ENCODE results near the gene USP3.

USP3 gene

DNA sequence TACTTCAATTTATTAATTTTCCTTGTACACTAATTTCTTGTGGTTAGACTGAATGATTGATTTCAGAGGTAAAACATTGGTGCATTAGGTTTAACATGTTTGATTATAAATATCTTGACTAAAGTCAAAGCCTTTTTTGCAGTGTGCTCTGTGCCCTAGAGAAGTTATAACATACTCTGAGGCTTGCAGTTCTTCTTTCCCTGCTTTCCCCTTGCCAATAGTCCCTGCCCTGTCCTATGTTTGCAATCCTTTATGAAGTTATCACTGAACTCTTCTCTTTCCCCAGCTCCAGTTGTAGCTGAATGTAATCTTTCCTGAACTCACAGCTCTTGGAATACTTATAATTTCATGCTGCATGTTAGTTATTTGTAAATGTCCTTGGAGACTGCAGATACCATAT, 35.6 kb downstream of the USP3 start:
- no peak for ATAC-seq (ENCODE audit: insufficient read depth, low read depth)
- peaks cover 13% of the 10 kb centered on the region; the same call in 1 of the 2 replicates for H3K79me2 ChIP-seq (ENCODE audit: insufficient read depth, low read length)

DNA sequence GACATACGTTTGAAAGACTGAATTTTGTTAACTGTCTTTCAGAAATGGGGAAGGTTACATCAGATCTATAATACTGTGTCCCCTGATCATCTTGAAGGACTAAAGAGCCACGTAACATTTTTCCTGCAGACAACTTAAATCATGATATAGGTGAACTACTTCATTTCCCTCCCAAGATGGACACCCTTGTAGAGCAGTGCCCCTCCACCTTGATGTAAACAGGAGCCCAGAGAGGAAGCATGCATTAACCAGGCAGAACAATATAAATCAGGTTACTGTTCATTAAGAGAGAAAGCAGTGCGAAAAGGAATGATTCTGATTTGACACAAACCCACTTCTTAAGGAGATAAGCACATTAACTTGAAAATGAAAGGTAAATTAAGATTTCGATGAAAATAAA, 36.1 kb downstream of the USP3 start:
- no peaks in the 10 kb centered on the region for H3K9me3 ChIP-seq (ENCODE audit: insufficient read depth, low read length, severe bottlenecking)
- DNase-seq (no peak), ATAC-seq (ENCODE audit: insufficient read depth, low read depth) (no peak)
- no peak overlapping the region for H3K27ac ChIP-seq (ENCODE audit: low read length)
- H3K36me3 ChIP-seq (ENCODE audit: insufficient read depth, low read length), result peaks cover 13% of the 10 kb centered on the region; the same call in 1 of the 2 replicates
- no peak overlapping the region for H3K9ac ChIP-seq (ENCODE audit: low read depth, low read length)
- no peak for TF ChIP-seq EZH2 (IDR thresholded peaks at IDR 0.05; ENCODE audit: borderline replicate concordance, low read depth, low read length, severe bottlenecking)
- TF ChIP-seq, protein P1, sequence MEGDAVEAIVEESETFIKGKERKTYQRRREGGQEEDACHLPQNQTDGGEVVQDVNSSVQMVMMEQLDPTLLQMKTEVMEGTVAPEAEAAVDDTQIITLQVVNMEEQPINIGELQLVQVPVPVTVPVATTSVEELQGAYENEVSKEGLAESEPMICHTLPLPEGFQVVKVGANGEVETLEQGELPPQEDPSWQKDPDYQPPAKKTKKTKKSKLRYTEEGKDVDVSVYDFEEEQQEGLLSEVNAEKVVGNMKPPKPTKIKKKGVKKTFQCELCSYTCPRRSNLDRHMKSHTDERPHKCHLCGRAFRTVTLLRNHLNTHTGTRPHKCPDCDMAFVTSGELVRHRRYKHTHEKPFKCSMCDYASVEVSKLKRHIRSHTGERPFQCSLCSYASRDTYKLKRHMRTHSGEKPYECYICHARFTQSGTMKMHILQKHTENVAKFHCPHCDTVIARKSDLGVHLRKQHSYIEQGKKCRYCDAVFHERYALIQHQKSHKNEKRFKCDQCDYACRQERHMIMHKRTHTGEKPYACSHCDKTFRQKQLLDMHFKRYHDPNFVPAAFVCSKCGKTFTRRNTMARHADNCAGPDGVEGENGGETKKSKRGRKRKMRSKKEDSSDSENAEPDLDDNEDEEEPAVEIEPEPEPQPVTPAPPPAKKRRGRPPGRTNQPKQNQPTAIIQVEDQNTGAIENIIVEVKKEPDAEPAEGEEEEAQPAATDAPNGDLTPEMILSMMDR (IDR thresholded peaks at IDR 0.05; ENCODE audit: borderline replicate concordance, extremely low read depth, low read length, poor library complexity, severe bottlenecking), result no peak
- no peak overlapping the region for H2AFZ ChIP-seq (ENCODE audit: low read depth, low read length)
- H3K4me3 ChIP-seq (ENCODE audit: low read depth in 1 of 2, low read length in 2 of 2), result no peak overlapping the region
- peaks cover 8% of the 10 kb centered on the region; the same call in 1 of the 2 replicates for H3K79me2 ChIP-seq (ENCODE audit: insufficient read depth, low read length)
- no peaks in the 10 kb centered on the region for H3K27me3 ChIP-seq (ENCODE audit: insufficient read depth, low read length, poor library complexity)
- peaks cover 10% of the 10 kb centered on the region; the same call in 1 of the 2 replicates for H4K20me1 ChIP-seq (ENCODE audit: insufficient read depth, low read length)
- no peak overlapping the region for H3K4me2 ChIP-seq (ENCODE audit: insufficient read depth, low read length)
- no peaks in the 10 kb centered on the region for H3K4me1 ChIP-seq (ENCODE audit: insufficient read depth, low read length)

More for the DNA sequence above, 35.6 kb downstream of the USP3 start:
- no peak for DNase-seq
- Histone ChIP-seq H3K27ac (ENCODE audit: low read length) (no peak overlapping the region), H3K4me1 (ENCODE audit: insufficient read depth, low read length) (no peaks in the 10 kb centered on the region), H3K36me3 (ENCODE audit: insufficient read depth, low read length) (peaks cover 13% of the 10 kb centered on the region; the same call in 1 of the 2 replicates), H3K9ac (ENCODE audit: low read depth, low read length) (no peak overlapping the region), H3K4me2 (ENCODE audit: insufficient read depth, low read length) (no peak overlapping the region), H4K20me1 (ENCODE audit: insufficient read depth, low read length) (peaks cover 11% of the 10 kb centered on the region; the same call in 1 of the 2 replicates), H3K4me3 (ENCODE audit: low read depth in 1 of 2, low read length in 2 of 2) (no peak overlapping the region), H3K9me3 (ENCODE audit: insufficient read depth, low read length, severe bottlenecking) (no peaks in the 10 kb centered on the region), H2AFZ (ENCODE audit: low read depth, low read length) (no peak overlapping the region), H3K27me3 (ENCODE audit: insufficient read depth, low read length, poor library complexity) (no peaks in the 10 kb centered on the region)
- TF ChIP-seq, protein P1 (IDR thresholded peaks at IDR 0.05; ENCODE audit: borderline replicate concordance, extremely low read depth, low read length, poor library complexity, severe bottlenecking), result no peak
- no peak for TF ChIP-seq EZH2 (IDR thresholded peaks at IDR 0.05; ENCODE audit: borderline replicate concordance, low read depth, low read length, severe bottlenecking)

GRCh38 chr15:63544258-63545026, 40.0 kb downstream of the USP3 start:
- no peaks in the 10 kb centered on the region for H3K4me1 ChIP-seq (ENCODE audit: insufficient read depth, low read length)
- H3K9ac ChIP-seq (ENCODE audit: low read depth, low read length), result no peak overlapping the region

More at GRCh38 chr15:63544258-63545026, 40.0 kb downstream of the USP3 start:
- Histone ChIP-seq H2AFZ (ENCODE audit: low read depth, low read length) (no peak overlapping the region), H3K79me2 (ENCODE audit: insufficient read depth, low read length) (peaks cover 4% of the 10 kb centered on the region; the same call in 1 of the 2 replicates), H3K36me3 (ENCODE audit: insufficient read depth, low read length) (peaks cover 2% of the 10 kb centered on the region; the same call in 1 of the 2 replicates), H3K4me2 (ENCODE audit: insufficient read depth, low read length) (no peak overlapping the region), H3K27ac (ENCODE audit: low read length) (no peak overlapping the region), H3K27me3 (ENCODE audit: insufficient read depth, low read length, poor library complexity) (no peaks in the 10 kb centered on the region), H4K20me1 (ENCODE audit: insufficient read depth, low read length) (peaks cover 3% of the 10 kb centered on the region; the same call in 1 of the 2 replicates), H3K4me3 (ENCODE audit: low read depth in 1 of 2, low read length in 2 of 2) (no peak overlapping the region), H3K9me3 (ENCODE audit: insufficient read depth, low read length, severe bottlenecking) (no peaks in the 10 kb centered on the region)
- DNase-seq (no peak), ATAC-seq (ENCODE audit: insufficient read depth, low read depth) (no peak)
- no peak for TF ChIP-seq EZH2 (IDR thresholded peaks at IDR 0.05; ENCODE audit: borderline replicate concordance, low read depth, low read length, severe bottlenecking)
- TF ChIP-seq, protein P1 (IDR thresholded peaks at IDR 0.05; ENCODE audit: borderline replicate concordance, extremely low read depth, low read length, poor library complexity, severe bottlenecking), result no peak

All from DND-41 (cell line).